Thoracic aorta (tissue), 2 donors: ENCODE results near the gene AHRR. TPM values are rescaled to one million over a fixed set of nuclear protein-coding genes. Genes with fewer than 3 reads are reported as not detected.

Experiments
- ATAC-seq: fragments of 150-250 bp; one replicate; pipeline ENCODE4 v1.8.0; 2017; ENCODE audit warnings: low read depth; ENCODE audit not compliant: insufficient number of reproducible peaks, low FRiP score
- DNase-seq: peaks from one replicate; pipeline ENCODE4 v3.0.0-alpha.2; 2020; ENCODE audit warnings: low spot score
- H3K27ac ChIP-seq, 2 donors: fragments of 200-600 bp; sonication (generic); 1 replicate in 1 of 2; 2 replicates in 1 of 2; pipeline ENCODE4 v1.5.1; 2016; ENCODE audit warnings: mild to moderate bottlenecking in 2 of 2, moderate library complexity in 2 of 2
- H3K27me3 ChIP-seq: fragments of 200-600 bp; sonication (generic); replicated peaks from 2 replicates; pipeline ENCODE4 v1.6.0; 2016; ENCODE audit warnings: mild to moderate bottlenecking; ENCODE audit not compliant: insufficient read depth
- H3K36me3 ChIP-seq: fragments of 200-600 bp; sonication (generic); one replicate; pipeline ENCODE4 v1.5.1; 2016
- H3K4me1 ChIP-seq, 2 donors: fragments of 200-600 bp; sonication (generic); 1 replicate in 1 of 2; 2 replicates in 1 of 2; pipeline versions ENCODE4 v1.5.1 to v1.6.0; 2016; ENCODE audit warnings: low read depth in 2 of 2, mild to moderate bottlenecking in 1 of 2; ENCODE audit not compliant: control insufficient read depth in 1 of 2
- H3K4me3 ChIP-seq: fragments of 200-600 bp; sonication (generic); 2 replicates; pipeline ENCODE4 v1.5.1; 2016; ENCODE audit warnings: mild to moderate bottlenecking
- H3K9me3 ChIP-seq: fragments of 200-600 bp; sonication (generic); 2 replicates; pipeline ENCODE4 v1.5.1; 2016
- total RNA-seq, 2 donors: library from RNA; depleted of rRNA; stranded (reverse); fragments of >200 nt; gene quantifications; one replicate each; pipeline versions ENCODE4 v1.1.0 to v1.2.3, GENCODE V29; 2016
- TF ChIP-seq, protein P1 (sequence below): fragments of 200-600 bp; sonication (generic); IDR thresholded peaks from one replicate; pipeline ENCODE4 v1.5.1; 2019; ENCODE audit warnings: antibody characterized with exemption

Gene AHRR
- total RNA-seq, 2 donors from 2014 or later: 0.85 to 3.1 TPM

DNA sequence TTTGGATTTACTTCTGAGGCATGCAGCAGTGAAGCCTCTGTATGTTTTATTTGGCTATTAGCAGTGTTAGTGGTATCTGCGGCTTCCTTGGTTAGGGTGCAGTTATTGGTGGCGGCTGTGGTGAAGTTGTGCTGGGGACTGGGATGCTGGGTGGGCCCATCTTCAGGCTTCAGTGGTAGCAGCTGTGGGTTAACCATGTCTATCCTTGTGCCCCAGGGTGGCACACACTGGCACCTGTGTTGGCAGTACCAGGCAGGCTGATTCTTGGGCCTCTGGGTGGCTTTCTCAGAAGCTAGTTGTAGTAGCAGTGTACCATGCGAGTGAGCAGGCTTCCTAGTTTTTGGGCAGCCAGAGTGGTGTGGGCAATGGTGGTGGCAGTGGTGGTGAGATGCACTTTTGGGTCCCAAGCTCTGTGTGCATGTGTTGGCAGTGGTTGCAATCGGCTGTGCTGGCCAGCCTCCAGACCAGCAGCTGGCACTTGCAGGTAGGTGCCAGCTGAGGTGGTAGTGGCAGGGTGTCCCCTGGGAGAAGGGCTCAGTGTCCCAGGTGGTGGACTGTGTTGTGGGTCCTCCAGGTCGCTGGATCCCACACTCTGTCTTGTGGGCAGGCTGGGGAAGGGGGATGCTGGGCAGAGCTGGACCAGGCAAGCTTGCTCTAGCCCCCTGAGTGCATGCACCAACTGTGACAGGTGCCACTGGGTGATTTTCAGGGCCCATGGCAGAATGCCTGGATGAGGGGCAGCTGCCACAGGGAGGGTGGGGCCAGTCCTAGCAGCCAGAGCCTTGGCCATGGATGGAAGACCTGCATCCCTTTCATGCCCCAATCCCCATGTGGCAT lies 13.6 kb downstream of the AHRR start:
- no peaks in the 10 kb centered on the region for H3K36me3 ChIP-seq
- H3K27ac ChIP-seq: no peak overlapping the region
- no peak overlapping the region for H3K4me3 ChIP-seq
- no peaks in the 10 kb centered on the region for H3K4me1 ChIP-seq
- H3K27me3 ChIP-seq: no peaks in the 10 kb centered on the region
- H3K9me3 ChIP-seq: no peaks in the 10 kb centered on the region
- no peak for DNase-seq
- no peak for ATAC-seq
- TF ChIP-seq, protein P1, sequence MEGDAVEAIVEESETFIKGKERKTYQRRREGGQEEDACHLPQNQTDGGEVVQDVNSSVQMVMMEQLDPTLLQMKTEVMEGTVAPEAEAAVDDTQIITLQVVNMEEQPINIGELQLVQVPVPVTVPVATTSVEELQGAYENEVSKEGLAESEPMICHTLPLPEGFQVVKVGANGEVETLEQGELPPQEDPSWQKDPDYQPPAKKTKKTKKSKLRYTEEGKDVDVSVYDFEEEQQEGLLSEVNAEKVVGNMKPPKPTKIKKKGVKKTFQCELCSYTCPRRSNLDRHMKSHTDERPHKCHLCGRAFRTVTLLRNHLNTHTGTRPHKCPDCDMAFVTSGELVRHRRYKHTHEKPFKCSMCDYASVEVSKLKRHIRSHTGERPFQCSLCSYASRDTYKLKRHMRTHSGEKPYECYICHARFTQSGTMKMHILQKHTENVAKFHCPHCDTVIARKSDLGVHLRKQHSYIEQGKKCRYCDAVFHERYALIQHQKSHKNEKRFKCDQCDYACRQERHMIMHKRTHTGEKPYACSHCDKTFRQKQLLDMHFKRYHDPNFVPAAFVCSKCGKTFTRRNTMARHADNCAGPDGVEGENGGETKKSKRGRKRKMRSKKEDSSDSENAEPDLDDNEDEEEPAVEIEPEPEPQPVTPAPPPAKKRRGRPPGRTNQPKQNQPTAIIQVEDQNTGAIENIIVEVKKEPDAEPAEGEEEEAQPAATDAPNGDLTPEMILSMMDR: no peak

DNA sequence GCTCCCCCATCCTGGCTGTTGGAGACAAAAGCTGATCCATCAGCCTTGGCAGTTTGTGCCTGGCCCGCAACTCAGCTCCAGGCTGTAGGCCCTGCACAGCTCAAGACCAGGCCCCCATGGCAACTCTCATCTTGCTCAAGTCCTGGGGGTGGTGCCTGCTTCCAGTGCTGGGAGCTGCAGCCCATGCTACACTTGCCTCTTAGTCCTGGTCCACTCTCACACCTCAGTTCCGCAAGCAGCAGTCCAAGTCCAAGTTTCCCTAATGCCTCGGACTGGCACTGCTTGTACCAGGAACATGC lies 14.2 kb downstream of the AHRR start:
- no peaks in the 10 kb centered on the region for H3K9me3 ChIP-seq
- DNase-seq: no peak
- H3K4me1 ChIP-seq: no peaks in the 10 kb centered on the region
- H3K36me3 ChIP-seq: no peaks in the 10 kb centered on the region
- TF ChIP-seq, protein P1: no peak
- no peak overlapping the region for H3K4me3 ChIP-seq
- no peaks in the 10 kb centered on the region for H3K27me3 ChIP-seq
- no peak for ATAC-seq
- no peak overlapping the region for H3K27ac ChIP-seq

DNA sequence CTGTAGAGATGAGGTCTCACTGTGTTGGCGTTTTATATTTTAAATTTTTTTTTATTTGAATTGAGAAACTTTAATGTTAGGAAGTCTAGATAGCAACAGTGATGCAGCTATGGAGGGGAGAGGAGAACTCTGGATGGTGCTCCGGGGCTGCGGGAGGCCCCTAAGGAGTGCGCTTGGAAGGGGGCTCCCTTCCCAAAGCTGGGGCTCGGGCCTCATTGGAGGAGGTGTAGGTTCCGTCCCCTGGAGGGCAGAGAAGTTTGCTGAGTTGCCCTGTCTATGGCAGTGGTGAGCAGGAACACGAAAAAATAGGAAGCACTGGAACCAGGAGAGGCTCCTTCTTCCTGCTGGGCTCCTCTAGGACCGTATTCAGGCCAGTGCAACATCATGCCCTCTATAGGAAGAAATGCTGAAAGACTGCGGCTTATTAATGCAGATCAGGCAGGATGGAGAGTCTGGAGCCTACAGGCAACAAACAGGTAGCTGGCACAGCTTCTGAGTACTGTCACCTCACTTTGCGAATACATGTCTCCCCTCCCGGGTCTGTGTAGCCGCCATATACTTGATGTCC lies 16.1 kb downstream of the AHRR start:
- H3K27me3 ChIP-seq: no peaks in the 10 kb centered on the region
- H3K27ac ChIP-seq: no peak overlapping the region
- ATAC-seq (no peak), DNase-seq (no peak)
- H3K9me3 ChIP-seq: no peaks in the 10 kb centered on the region
- H3K36me3 ChIP-seq: no peaks in the 10 kb centered on the region
- no peak overlapping the region for H3K4me3 ChIP-seq
- H3K4me1 ChIP-seq: no peaks in the 10 kb centered on the region
- TF ChIP-seq, protein P1: no peak

DNA sequence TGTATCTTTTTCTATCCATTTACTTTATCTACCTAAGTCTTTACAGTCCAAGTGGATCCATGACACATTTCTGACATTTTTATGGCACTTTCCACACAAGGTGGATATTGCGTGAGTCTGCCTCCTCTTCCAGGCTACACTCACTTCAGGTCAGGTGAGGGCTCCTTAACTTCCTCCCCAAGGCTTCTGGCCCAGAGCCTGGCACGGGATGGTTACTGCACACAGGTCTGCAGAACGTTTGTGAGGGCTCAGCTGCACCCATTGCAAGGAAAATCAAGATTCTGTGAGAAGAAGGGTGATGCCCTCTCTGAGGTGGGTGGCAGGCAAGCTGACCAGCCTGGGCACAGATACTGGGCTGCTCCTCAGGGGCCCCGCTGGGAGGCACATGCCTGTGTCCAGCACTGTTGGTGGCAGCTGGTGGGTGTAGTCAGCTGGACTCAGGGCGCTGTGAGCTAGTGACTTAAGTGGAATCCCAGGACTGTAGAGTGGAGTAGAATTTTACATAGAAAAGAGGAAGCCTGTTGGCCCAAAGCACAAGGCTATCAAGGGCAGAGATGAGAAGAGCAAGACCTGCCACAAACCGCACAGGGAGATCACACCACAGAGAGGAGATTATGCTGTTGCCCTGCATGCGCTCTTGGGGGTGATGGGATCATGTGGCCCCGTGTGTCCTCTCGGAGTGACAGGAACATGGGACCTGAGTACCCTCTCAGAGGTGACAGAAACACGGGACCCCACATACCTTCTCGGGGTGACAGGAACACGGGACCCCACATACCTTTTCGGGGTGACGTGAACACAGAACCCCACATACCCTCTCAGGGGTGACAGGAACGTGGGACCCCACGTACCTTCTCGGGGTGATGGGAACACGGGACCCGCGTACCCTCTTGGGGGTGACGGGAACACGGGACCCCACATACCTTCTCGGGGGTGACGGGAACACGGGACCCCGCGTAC lies 21.3 kb downstream of the AHRR start:
- H3K4me1 ChIP-seq: no peaks in the 10 kb centered on the region
- no peaks in the 10 kb centered on the region for H3K9me3 ChIP-seq
- DNase-seq (no peak), ATAC-seq (no peak)
- TF ChIP-seq, protein P1: no peak
- H3K4me3 ChIP-seq: no peak overlapping the region
- no peaks in the 10 kb centered on the region for H3K36me3 ChIP-seq
- H3K27me3 ChIP-seq: no peaks in the 10 kb centered on the region
- no peak overlapping the region for H3K27ac ChIP-seq
